ENCODE results near the gene LAMA5. TPM values are rescaled to one million over a fixed set of nuclear protein-coding genes. Genes with fewer than 3 reads are reported as not detected.

Gene LAMA5
- total RNA-seq, 1 experiment from 2014 or later, result 63.3 TPM

GRCh38 chr20:62304331-62305148 is 62.6 kb downstream of the LAMA5 start:
- in situ Hi-C loops (cut with HindIII; ENCODE audit: low pct_unique_long_range_greater_than_20kb, low sequenced_read_pairs), result no loop called here
- DNase-seq (ENCODE audit: low read depth), result no peak

GRCh38 chr20:62303340-62304226 is 63.5 kb downstream of the LAMA5 start:
- in situ Hi-C loops (cut with HindIII; ENCODE audit: low pct_unique_long_range_greater_than_20kb, low sequenced_read_pairs), result no loop called here
- DNase-seq (ENCODE audit: low read depth), result no peak

GRCh38 chr20:62303062-62303339 is 64.1 kb downstream of the LAMA5 start:
- DNase-seq (ENCODE audit: low read depth), result no peak
- in situ Hi-C loops (cut with HindIII; ENCODE audit: low pct_unique_long_range_greater_than_20kb, low sequenced_read_pairs), result no loop called here

GRCh38 chr20:62302341-62303061 is 64.6 kb downstream of the LAMA5 start, which contains the start of gene ADRM1:
Gene ADRM1, plus strand, starts transcription at chr20:62302997. Its CDS starts 572 bp downstream, at chr20:62303569.
- in situ Hi-C loops (cut with HindIII; ENCODE audit: low pct_unique_long_range_greater_than_20kb, low sequenced_read_pairs), result no loop called here
- peak; percentile 99 for DNase-seq (ENCODE audit: low read depth)

GRCh38 chr20:62301773-62302340 is 65.3 kb downstream of the LAMA5 start:
- in situ Hi-C loops (cut with HindIII; ENCODE audit: low pct_unique_long_range_greater_than_20kb, low sequenced_read_pairs), result no loop called here
- DNase-seq (ENCODE audit: low read depth), result peak; percentile 91

- no peak for DNase-seq (ENCODE audit: low read depth)
- in situ Hi-C loops (cut with HindIII; ENCODE audit: low pct_unique_long_range_greater_than_20kb, low sequenced_read_pairs), result no loop called here
Observed at GRCh38 chr20:62301111-62301668, 65.9 kb downstream of the LAMA5 start.

- no peak for DNase-seq (ENCODE audit: low read depth)
- in situ Hi-C loops (cut with HindIII; ENCODE audit: low pct_unique_long_range_greater_than_20kb, low sequenced_read_pairs), result no loop called here
Observed at GRCh38 chr20:62300319-62300718, 66.8 kb downstream of the LAMA5 start.

- in situ Hi-C loops (cut with HindIII; ENCODE audit: low pct_unique_long_range_greater_than_20kb, low sequenced_read_pairs), result no loop called here
- no peak for DNase-seq (ENCODE audit: low read depth)
Observed at GRCh38 chr20:62299666-62300236, 67.4 kb downstream of the LAMA5 start.

- DNase-seq (ENCODE audit: low read depth), result no peak
- in situ Hi-C loops (cut with HindIII; ENCODE audit: low pct_unique_long_range_greater_than_20kb, low sequenced_read_pairs), result no loop called here
Observed at GRCh38 chr20:62298577-62299249, 68.4 kb downstream of the LAMA5 start.

GRCh38 chr20:62297449-62298227 is 69.5 kb downstream of the LAMA5 start:
- DNase-seq (ENCODE audit: low read depth), result no peak
- in situ Hi-C loops (cut with HindIII; ENCODE audit: low pct_unique_long_range_greater_than_20kb, low sequenced_read_pairs), result no loop called here

GRCh38 chr20:62296724-62297448 is 70.2 kb downstream of the LAMA5 start:
- in situ Hi-C loops (cut with HindIII; ENCODE audit: low pct_unique_long_range_greater_than_20kb, low sequenced_read_pairs), result no loop called here
- DNase-seq (ENCODE audit: low read depth), result no peak

GRCh38 chr20:62294516-62294915 is 72.6 kb downstream of the LAMA5 start:
- DNase-seq (ENCODE audit: low read depth), result no peak
- in situ Hi-C loops (cut with HindIII; ENCODE audit: low pct_unique_long_range_greater_than_20kb, low sequenced_read_pairs), result no loop called here

- in situ Hi-C loops (cut with HindIII; ENCODE audit: low pct_unique_long_range_greater_than_20kb, low sequenced_read_pairs), result no loop called here
Observed at GRCh38 chr20:62293946-62294345, 73.2 kb downstream of the LAMA5 start.

GRCh38 chr20:62293111-62293784 is 73.9 kb downstream of the LAMA5 start:
- no peak for DNase-seq (ENCODE audit: low read depth)
- in situ Hi-C loops (cut with HindIII; ENCODE audit: low pct_unique_long_range_greater_than_20kb, low sequenced_read_pairs), result no loop called here

More at GRCh38 chr20:62293946-62294345, 73.2 kb downstream of the LAMA5 start:
- DNase-seq (ENCODE audit: low read depth), result no peak

- no peak for DNase-seq (ENCODE audit: low read depth)
- in situ Hi-C loops (cut with HindIII; ENCODE audit: low pct_unique_long_range_greater_than_20kb, low sequenced_read_pairs), result no loop called here
Observed at GRCh38 chr20:62292108-62292507, 75.0 kb downstream of the LAMA5 start.

Data from Caki2 (cell line).